Mucosa of descending colon (tissue), 3 donors: ENCODE results near the gene ACSL5. TPM values are rescaled to one million over a fixed set of nuclear protein-coding genes. Genes with fewer than 3 reads are reported as not detected.
"Not testable (repeated sequence)": the region's sequence is repeated elsewhere in the genome, so short reads cannot be mapped to it uniquely, and the experiment has no call there.

Experiments used
- ATAC-seq: fragments of 200-7000 bp; cut with Tn5 transposase; one replicate; pipeline ENCODE4 v1.9.1; 2020; ENCODE audit warnings: mild to moderate bottlenecking, moderate library complexity
- DNase-seq, 3 donors: peaks; one replicate each; pipeline ENCODE4 v3.0.0-alpha.2; 2020
- H3K36me3 ChIP-seq: fragments of 200-600 bp; one replicate; pipeline ENCODE4 v1.8.0; 2021; ENCODE audit warnings: low read depth, mild to moderate bottlenecking
- H3K4me1 ChIP-seq: fragments of 200-600 bp; one replicate; pipeline ENCODE4 v1.8.0; 2021; ENCODE audit warnings: low read depth, mild to moderate bottlenecking
- H3K4me3 ChIP-seq: fragments of 200-600 bp; one replicate; pipeline ENCODE4 v1.8.0; 2021; ENCODE audit warnings: mild to moderate bottlenecking
- H3K9me3 ChIP-seq: fragments of 200-600 bp; one replicate; pipeline ENCODE4 v1.8.0; 2021; ENCODE audit warnings: mild to moderate bottlenecking
- intact Hi-C, 2 donors: fragments of 100-400 bp; cut with DNase I in 1 of 2; cut with micrococcal nuclease in 1 of 2; formaldehyde crosslinking; loops; one replicate each; pipeline versions ENCODE4 v1.11.0 to v1.11.1; 2022; cut with DNase I, micrococcal nuclease
- total RNA-seq, 3 donors: library from RNA; stranded (reverse); fragmentation: NEBNext Ultra II Directional in 2 of 3; extraction: Animal tissue kit (Norgen Biotek cat#: 25700) in 2 of 3; gene quantifications; one replicate each; pipeline versions ENCODE4 v1.2.1 to v1.2.4, GENCODE V29; 2021 to 2023
- TF ChIP-seq, protein P1 (sequence below): fragments of 200-600 bp; IDR thresholded peaks from one replicate; pipeline ENCODE4 v1.8.0; 2022; ENCODE audit warnings: antibody characterized with exemption, mild to moderate bottlenecking
- donor health status: DM: no; HTN: no; CAD: no; lungs with moderate emphysema.
- donor health status: DM: no; HTN: no; CAD: no.
- donor health status: DM: no; HTN: yes; CAD: no.

ACSL5 gene
- total RNA-seq, 3 donors from 2014 or later, result 125 to 312 (median 258) TPM

- Histone ChIP-seq H3K4me3 (no peak overlapping the region), H3K9me3 (no peaks in the 10 kb centered on the region), H3K36me3 (no peaks in the 10 kb centered on the region), H3K4me1 (peaks cover 40% of the 10 kb centered on the region)
- TF ChIP-seq, protein P1, sequence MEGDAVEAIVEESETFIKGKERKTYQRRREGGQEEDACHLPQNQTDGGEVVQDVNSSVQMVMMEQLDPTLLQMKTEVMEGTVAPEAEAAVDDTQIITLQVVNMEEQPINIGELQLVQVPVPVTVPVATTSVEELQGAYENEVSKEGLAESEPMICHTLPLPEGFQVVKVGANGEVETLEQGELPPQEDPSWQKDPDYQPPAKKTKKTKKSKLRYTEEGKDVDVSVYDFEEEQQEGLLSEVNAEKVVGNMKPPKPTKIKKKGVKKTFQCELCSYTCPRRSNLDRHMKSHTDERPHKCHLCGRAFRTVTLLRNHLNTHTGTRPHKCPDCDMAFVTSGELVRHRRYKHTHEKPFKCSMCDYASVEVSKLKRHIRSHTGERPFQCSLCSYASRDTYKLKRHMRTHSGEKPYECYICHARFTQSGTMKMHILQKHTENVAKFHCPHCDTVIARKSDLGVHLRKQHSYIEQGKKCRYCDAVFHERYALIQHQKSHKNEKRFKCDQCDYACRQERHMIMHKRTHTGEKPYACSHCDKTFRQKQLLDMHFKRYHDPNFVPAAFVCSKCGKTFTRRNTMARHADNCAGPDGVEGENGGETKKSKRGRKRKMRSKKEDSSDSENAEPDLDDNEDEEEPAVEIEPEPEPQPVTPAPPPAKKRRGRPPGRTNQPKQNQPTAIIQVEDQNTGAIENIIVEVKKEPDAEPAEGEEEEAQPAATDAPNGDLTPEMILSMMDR, result no peak
- intact Hi-C loops, result no loop called here
- no peak for ATAC-seq
- DNase-seq, result no peak
Measured at GRCh38 chr10:112365451-112365850, 8.5 kb upstream of the ACSL5 start.

DNA sequence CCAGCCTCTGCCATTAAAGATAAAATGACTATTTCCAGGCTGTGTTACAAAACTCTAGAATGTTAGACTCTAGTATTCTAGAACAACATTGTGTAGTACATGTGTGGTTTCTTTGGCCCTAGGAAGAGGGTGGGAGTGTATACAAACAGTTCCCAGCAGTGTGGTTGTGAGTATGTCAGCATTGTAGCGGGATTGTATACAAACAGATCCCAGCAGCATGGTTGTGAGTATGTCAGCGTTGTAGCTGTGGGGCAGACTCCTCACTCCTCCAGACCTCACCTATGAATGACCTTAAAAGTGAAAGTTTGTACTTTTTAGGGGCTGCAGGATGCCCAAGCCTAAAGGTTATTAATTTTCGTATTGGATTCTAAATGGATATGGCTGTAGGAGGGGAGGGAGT lies 6.9 kb upstream of the ACSL5 start:
- Histone ChIP-seq H3K4me1 (peaks cover 27% of the 10 kb centered on the region), H3K36me3 (no peaks in the 10 kb centered on the region), H3K9me3 (no peaks in the 10 kb centered on the region), H3K4me3 (no peak overlapping the region)
- ATAC-seq (no peak), DNase-seq (peak in 1 of 3 donors; percentile 1)
- intact Hi-C loops, result no loop called here
- TF ChIP-seq, protein P1, result no peak

- DNase-seq, result peak in 1 of 3 donors; percentile 3
- H3K4me1 ChIP-seq, result peaks cover 25% of the 10 kb centered on the region
Measured at GRCh38 chr10:112367516-112367915, 6.4 kb upstream of the ACSL5 start.

DNA sequence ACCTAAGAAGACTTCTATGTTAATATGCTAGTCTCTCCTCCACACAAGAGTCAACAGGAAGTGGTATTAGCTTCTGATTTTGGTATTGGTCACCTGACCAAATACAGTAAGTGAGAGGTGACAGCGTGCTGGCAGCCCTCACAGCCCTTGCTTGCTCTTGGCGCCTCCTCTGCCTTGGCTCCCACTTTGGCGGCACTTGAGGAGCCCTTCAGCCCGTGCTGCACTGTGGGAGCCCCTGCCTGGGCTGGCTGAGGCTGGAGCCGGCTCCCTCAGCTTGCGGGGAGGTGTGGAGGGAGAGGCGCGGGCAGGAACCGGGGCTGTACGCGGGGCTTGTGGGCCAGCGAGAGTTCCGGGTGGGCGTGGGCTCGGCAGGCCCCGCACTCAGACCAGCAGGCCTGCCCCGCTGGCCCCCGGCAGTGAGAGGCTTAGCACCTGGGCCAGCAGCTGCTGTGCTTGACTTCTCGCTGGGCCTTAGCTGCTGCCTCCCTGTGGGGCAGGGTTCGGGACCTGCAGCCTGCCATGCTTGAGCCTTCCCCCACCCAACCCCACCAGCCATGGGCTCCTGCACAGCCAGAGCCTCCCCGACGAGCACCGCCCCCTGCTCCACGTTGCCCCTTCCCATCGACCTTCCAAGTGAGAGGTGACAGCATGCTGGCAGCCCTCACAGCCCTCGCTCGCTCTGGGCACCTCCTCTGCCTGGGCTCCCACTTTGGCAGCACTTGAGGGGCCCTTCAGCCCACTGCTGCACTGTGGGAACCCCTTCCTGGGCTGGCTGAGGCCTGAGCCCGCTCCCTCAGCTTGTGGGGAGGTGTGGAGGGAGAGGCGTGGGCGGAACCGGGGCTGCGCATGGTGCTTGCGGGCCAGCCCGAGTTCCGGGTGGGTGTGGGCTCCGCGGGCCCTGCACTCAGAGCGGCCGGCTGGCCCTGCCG lies 4.2 kb upstream of the ACSL5 start:
- Histone ChIP-seq H3K36me3 (no peaks in the 10 kb centered on the region), H3K9me3 (no peaks in the 10 kb centered on the region), H3K4me3 (no peak overlapping the region), H3K4me1 (peaks cover 16% of the 10 kb centered on the region)
- TF ChIP-seq, protein P1, result no peak
- peak; percentile 24 for ATAC-seq
- DNase-seq, result peak in 1 of 3 donors; percentile 8
- intact Hi-C loops, result no loop called here

More at GRCh38 chr10:112367516-112367915, 6.4 kb upstream of the ACSL5 start:
- H3K36me3 ChIP-seq, result no peaks in the 10 kb centered on the region
- no peak for ATAC-seq
- H3K4me3 ChIP-seq, result no peak overlapping the region
- TF ChIP-seq, protein P1, result no peak
- no peaks in the 10 kb centered on the region for H3K9me3 ChIP-seq
- intact Hi-C loops, result no loop called here

DNA sequence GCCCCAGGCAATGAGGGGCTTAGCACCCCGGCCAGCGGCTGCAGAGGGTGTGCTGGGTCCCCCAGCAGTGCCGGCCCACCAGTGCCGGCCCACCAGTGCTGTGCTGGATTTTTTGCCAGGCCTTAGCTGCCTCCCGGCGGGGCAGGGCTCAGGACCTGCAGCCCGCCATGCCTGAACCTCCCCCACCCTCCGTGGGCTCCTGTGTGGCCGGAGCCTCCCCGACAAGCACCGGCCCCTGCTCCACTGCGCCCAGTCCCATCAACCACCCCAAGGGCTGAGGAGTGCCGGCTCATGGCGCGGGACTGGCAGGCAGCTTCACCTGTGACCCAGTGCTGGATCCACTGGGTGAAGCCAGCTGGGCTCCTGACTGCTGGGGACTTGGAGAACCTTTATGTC lies 3.5 kb upstream of the ACSL5 start:
- DNase-seq (peak in 1 of 3 donors; percentile 1), ATAC-seq (no peak)

DNA sequence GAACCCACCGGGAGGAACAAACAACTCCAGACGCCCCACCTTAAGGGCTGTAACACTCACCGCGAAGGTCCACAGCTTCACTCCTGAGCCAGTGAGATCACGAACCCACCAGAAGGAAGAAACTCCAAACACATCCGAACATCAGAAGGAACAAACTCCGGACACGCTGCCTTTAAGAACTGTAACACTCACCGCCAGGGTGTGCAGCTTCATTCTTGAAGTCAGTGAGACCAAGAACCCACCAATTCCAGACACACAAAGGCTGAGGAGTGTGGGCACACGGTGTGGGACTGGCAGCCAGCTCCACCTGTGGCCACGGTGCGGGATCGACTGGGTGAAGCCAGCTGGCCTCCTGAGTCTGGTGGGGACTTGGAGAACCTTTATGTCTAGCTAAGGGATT lies 2.6 kb upstream of the ACSL5 start:
- peaks cover 13% of the 10 kb centered on the region for H3K4me1 ChIP-seq
- H3K9me3 ChIP-seq, H3K4me3 ChIP-seq, intact Hi-C loops, H3K36me3 ChIP-seq, ATAC-seq: not testable (repeated sequence)
- peak in 1 of 3 donors; percentile 1 for DNase-seq

More for the DNA sequence above, 3.5 kb upstream of the ACSL5 start:
- no peaks in the 10 kb centered on the region for H3K9me3 ChIP-seq
- no peaks in the 10 kb centered on the region for H3K36me3 ChIP-seq
- intact Hi-C loops, result no loop called here
- TF ChIP-seq, protein P1, result no peak
- H3K4me1 ChIP-seq, result peaks cover 13% of the 10 kb centered on the region
- H3K4me3 ChIP-seq, result no peak overlapping the region

DNA sequence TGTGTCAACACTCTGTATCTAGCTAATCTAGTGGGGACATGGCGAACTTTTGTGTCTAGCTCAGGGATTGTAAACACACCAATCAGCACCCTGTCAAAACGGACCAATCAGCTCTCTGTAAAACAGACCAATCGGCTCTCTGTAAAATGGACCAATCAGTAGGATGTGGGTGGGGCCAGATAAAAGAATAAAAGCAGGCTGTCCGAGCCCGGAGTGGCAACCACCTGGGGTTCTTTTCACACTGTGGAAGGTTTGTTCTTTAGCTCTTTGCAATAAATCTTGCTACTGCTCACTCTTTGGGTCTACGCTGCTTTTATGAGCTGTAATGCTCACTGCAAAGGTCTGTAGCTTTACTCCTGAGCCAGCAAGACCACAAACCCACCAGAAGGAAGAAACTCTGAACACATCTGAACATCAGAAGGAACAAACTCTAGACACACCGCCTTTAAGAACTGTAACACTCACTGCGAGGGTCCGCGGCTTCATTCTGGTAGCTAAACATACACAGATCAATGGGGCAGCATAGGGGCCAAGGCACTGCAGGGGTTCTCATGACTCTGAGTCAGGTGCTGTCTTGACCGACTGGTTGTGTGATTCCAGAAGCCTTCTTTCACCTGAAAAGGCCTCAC lies 1.6 kb upstream of the ACSL5 start:
- intact Hi-C loops, H3K9me3 ChIP-seq, H3K4me3 ChIP-seq, H3K36me3 ChIP-seq, ATAC-seq: not testable (repeated sequence)
- H3K4me1 ChIP-seq, result peaks cover 19% of the 10 kb centered on the region
- peak in 1 of 3 donors; percentile 10 for DNase-seq
